IPS-20b (cell line): ENCODE results near the gene CENPS.

ENCODE experiments used
- H3K27ac ChIP-seq: one replicate; pipeline ENCODE4 v1.5.1; 2013; ENCODE audit warnings: low read length
- H3K27me3 ChIP-seq: 2 replicates; pipeline ENCODE4 v1.6.1; 2013; ENCODE audit warnings: mild to moderate bottlenecking, low read length, inconsistent platforms; ENCODE audit not compliant: insufficient read depth
- H3K36me3 ChIP-seq: 2 replicates; pipeline ENCODE4 v1.6.1; 2013; ENCODE audit warnings: low read depth, mild to moderate bottlenecking, inconsistent platforms, low read length, moderate library complexity; ENCODE audit not compliant: insufficient read depth
- H3K4me1 ChIP-seq: 2 replicates; pipeline ENCODE4 v1.6.1; 2013; ENCODE audit warnings: mild to moderate bottlenecking, control low read depth, inconsistent platforms, low read length, moderate library complexity; ENCODE audit not compliant: insufficient read depth
- H3K4me3 ChIP-seq: 2 replicates; pipeline ENCODE4 v1.5.1; 2013; ENCODE audit warnings: mild to moderate bottlenecking, low read length, inconsistent platforms
- H3K9ac ChIP-seq: 2 replicates; pipeline ENCODE4 v1.6.1; 2013; ENCODE audit warnings: low read depth, mild to moderate bottlenecking, inconsistent platforms, low read length, moderate library complexity
- H3K9me3 ChIP-seq: 2 replicates; pipeline ENCODE4 v1.6.1; 2013; ENCODE audit warnings: mild to moderate bottlenecking, low read depth, low read length, inconsistent platforms; ENCODE audit not compliant: insufficient read depth

The CENPS gene

GRCh38 chr1:10475510-10475909 is 45.3 kb downstream of the CENPS start:
- H3K27me3 ChIP-seq: no peaks in the 10 kb centered on the region
- H3K36me3 ChIP-seq: no peaks in the 10 kb centered on the region
- H3K4me1 ChIP-seq: peaks cover 7% of the 10 kb centered on the region; the same call in 1 of the 2 replicates
- peak overlapping the region; percentile 77 for H3K9ac ChIP-seq
- H3K4me3 ChIP-seq: peak overlapping the region; percentile 89
- H3K9me3 ChIP-seq: no peaks in the 10 kb centered on the region
- H3K27ac ChIP-seq: peak overlapping the region; percentile 29

- no peaks in the 10 kb centered on the region for H3K36me3 ChIP-seq
- no peaks in the 10 kb centered on the region for H3K27me3 ChIP-seq
- H3K4me3 ChIP-seq: no peak overlapping the region
- no peak overlapping the region for H3K27ac ChIP-seq
- no peaks in the 10 kb centered on the region for H3K9me3 ChIP-seq
- no peak overlapping the region for H3K9ac ChIP-seq
- H3K4me1 ChIP-seq: peaks cover 4% of the 10 kb centered on the region; the same call in 1 of the 2 replicates
Measured at GRCh38 chr1:10479296-10479695, 49.1 kb downstream of the CENPS start.

- no peak overlapping the region for H3K9ac ChIP-seq
Measured at GRCh38 chr1:10480614-10481013, 50.4 kb downstream of the CENPS start.

GRCh38 chr1:10484521-10484920 is 54.3 kb downstream of the CENPS start:
- Histone ChIP-seq H3K4me3 (no peak overlapping the region), H3K9me3 (no peaks in the 10 kb centered on the region), H3K27me3 (no peaks in the 10 kb centered on the region), H3K4me1 (no peaks in the 10 kb centered on the region), H3K36me3 (no peaks in the 10 kb centered on the region), H3K27ac (no peak overlapping the region), H3K9ac (no peak overlapping the region)

More at GRCh38 chr1:10480614-10481013, 50.4 kb downstream of the CENPS start:
- H3K4me1 ChIP-seq: peaks cover 4% of the 10 kb centered on the region; the same call in 1 of the 2 replicates
- H3K27me3 ChIP-seq: no peaks in the 10 kb centered on the region
- no peaks in the 10 kb centered on the region for H3K9me3 ChIP-seq
- H3K4me3 ChIP-seq: no peak overlapping the region
- no peaks in the 10 kb centered on the region for H3K36me3 ChIP-seq
- no peak overlapping the region for H3K27ac ChIP-seq

GRCh38 chr1:10489291-10490055 is 59.2 kb downstream of the CENPS start:
- H3K36me3 ChIP-seq: no peaks in the 10 kb centered on the region
- no peaks in the 10 kb centered on the region for H3K27me3 ChIP-seq
- no peak overlapping the region for H3K4me3 ChIP-seq
- no peaks in the 10 kb centered on the region for H3K9me3 ChIP-seq
- H3K4me1 ChIP-seq: no peaks in the 10 kb centered on the region
- no peak overlapping the region for H3K9ac ChIP-seq
- no peak overlapping the region for H3K27ac ChIP-seq

GRCh38 chr1:10490286-10490970 is 60.2 kb downstream of the CENPS start:
- no peak overlapping the region for H3K27ac ChIP-seq

More at GRCh38 chr1:10490286-10490970, 60.2 kb downstream of the CENPS start:
- H3K4me3 ChIP-seq: no peak overlapping the region
- H3K9me3 ChIP-seq: no peaks in the 10 kb centered on the region
- H3K36me3 ChIP-seq: no peaks in the 10 kb centered on the region
- 0 out of 2 replicates have a peak overlapping the region, but pooled peaks have one; percentile 0 for H3K9ac ChIP-seq
- peaks cover 3% of the 10 kb centered on the region; the same call in 1 of the 2 replicates for H3K4me1 ChIP-seq
- no peaks in the 10 kb centered on the region for H3K27me3 ChIP-seq
